IMR-90 (cell line): Measurements from ENCODE around the gene MAP2. TPM values are rescaled to one million over a fixed set of nuclear protein-coding genes. Genes with fewer than 3 reads are reported as not detected.
"Not testable (repeated sequence)": the region's sequence is repeated elsewhere in the genome, so short reads cannot be mapped to it uniquely, and the experiment has no call there.

Experiments
- ATAC-seq: fragments of 200-7000 bp; cut with Tn5 transposase; 2 replicates; pipeline ENCODE4 v1.9.1; 2020; ENCODE audit warnings: low read depth, mild to moderate bottlenecking, moderate library complexity
- BruUV-seq: library from RNA; stranded (reverse); fragments of 400-500 nt; replicated peaks from 2 replicates; lab custom pipeline; 2021; lab: Mats Ljungman, UMichigan
- CTCF ChIA-PET: fragments of 300-600 bp; formaldehyde crosslinking; extraction: SDS; loops from one replicate; lab custom pipeline; 2021; ENCODE audit warnings: antibody characterized with exemption; lab: Yijun Ruan, JAX
- POLR2A ChIA-PET: fragments of 300-600 bp; sonication (Branson Sonifier 250); formaldehyde crosslinking; loops from one replicate; lab custom pipeline; 2022; ENCODE audit warnings: antibody characterized with exemption; ENCODE audit not compliant: unreplicated experiment; lab: Charles Lee
- DNase-seq: peaks from one replicate; pipeline ENCODE4 v3.0.0; 2013
- H2AFZ ChIP-seq: replicated peaks from 2 replicates; pipeline ENCODE3; 2013; ENCODE audit warnings: low read length, mild to moderate bottlenecking; ENCODE audit not compliant: poor library complexity
- H2AK5ac ChIP-seq: 2 replicates; pipeline ENCODE4 v1.6.1; 2013; ENCODE audit warnings: low read depth, low read length, inconsistent platforms
- H2AK9ac ChIP-seq: replicated peaks from 2 replicates; pipeline ENCODE3; 2013; ENCODE audit warnings: mild to moderate bottlenecking, low read depth, low read length, moderate library complexity; ENCODE audit not compliant: poor library complexity
- H2BK120ac ChIP-seq: 2 replicates; pipeline ENCODE4 v1.6.1; 2013; ENCODE audit warnings: low read depth, low read length, inconsistent platforms
- H2BK15ac ChIP-seq: 3 replicates; pipeline ENCODE4 v1.6.1; 2013; ENCODE audit warnings: low read depth, low read length, inconsistent platforms
- H2BK20ac ChIP-seq: 2 replicates; pipeline ENCODE4 v1.6.1; 2013; ENCODE audit warnings: low read depth, mild to moderate bottlenecking, inconsistent platforms, low read length, moderate library complexity
- H2BK5ac ChIP-seq: 2 replicates; pipeline ENCODE4 v1.6.1; 2013; ENCODE audit warnings: mild to moderate bottlenecking, low read depth, low read length, inconsistent platforms; ENCODE audit not compliant: poor library complexity, severe bottlenecking
- H3K14ac ChIP-seq: replicated peaks from 2 replicates; pipeline ENCODE4 v1.6.1; 2013; ENCODE audit warnings: low read depth, low read length, inconsistent platforms
- H3K18ac ChIP-seq: 2 replicates; pipeline ENCODE4 v1.6.1; 2013; ENCODE audit warnings: low read depth, low read length, control low read depth
- H3K23ac ChIP-seq: 2 replicates; pipeline ENCODE4 v1.6.1; 2013; ENCODE audit warnings: low read depth, low read length, inconsistent platforms
- H3K27ac ChIP-seq: 2 replicates; pipeline ENCODE4 v1.5.1; 2013; ENCODE audit warnings: mild to moderate bottlenecking, control low read depth, low read length; ENCODE audit not compliant: insufficient read depth
- H3K27me3 ChIP-seq: 2 replicates; pipeline ENCODE4 v1.6.1; 2013; ENCODE audit warnings: low read length; ENCODE audit not compliant: control insufficient read depth, insufficient read depth
- H3K36me3 ChIP-seq: 2 replicates; pipeline ENCODE4 v1.6.1; 2013; ENCODE audit warnings: low read length, mixed read lengths; ENCODE audit not compliant: control insufficient read depth, insufficient read depth
- H3K4ac ChIP-seq: 2 replicates; pipeline ENCODE4 v1.6.1; 2013; ENCODE audit warnings: low read depth, low read length, inconsistent platforms
- H3K4me1 ChIP-seq: 2 replicates; pipeline ENCODE4 v1.6.1; 2013; ENCODE audit warnings: low read length, mixed read lengths; ENCODE audit not compliant: control insufficient read depth, insufficient read depth
- H3K4me2 ChIP-seq: 2 replicates; pipeline ENCODE4 v1.6.1; 2013; ENCODE audit warnings: low read depth, mild to moderate bottlenecking, control low read depth, low read length, moderate library complexity
- H3K4me3 ChIP-seq: 2 replicates; pipeline ENCODE4 v1.5.1; 2013; ENCODE audit warnings: low read depth, mild to moderate bottlenecking, control low read depth, low read length, moderate library complexity; ENCODE audit not compliant: insufficient read depth
- H3K56ac ChIP-seq: 2 replicates; pipeline ENCODE4 v1.6.1; 2013; ENCODE audit warnings: low read length, inconsistent platforms; ENCODE audit not compliant: insufficient read depth; ENCODE audit errors: extremely low read depth
- H3K79me1 ChIP-seq, 2 experiments: 2 replicates each; pipeline ENCODE4 v1.6.1; 2013; ENCODE audit warnings: low read length in 2 of 2, inconsistent platforms in 1 of 2, low read depth in 1 of 2
- H3K9ac ChIP-seq: 2 replicates; pipeline ENCODE4 v1.6.1; 2013; ENCODE audit warnings: low read depth, low read length, control low read depth
- H3K9me1 ChIP-seq: 2 replicates; pipeline ENCODE4 v1.6.1; 2013; ENCODE audit warnings: low read length, inconsistent platforms; ENCODE audit not compliant: insufficient read depth
- H3K9me3 ChIP-seq: 2 replicates; pipeline ENCODE4 v1.6.1; 2013; ENCODE audit warnings: low read length; ENCODE audit not compliant: control insufficient read depth, insufficient read depth
- H4K20me1 ChIP-seq: 2 replicates; pipeline ENCODE4 v1.6.1; 2013; ENCODE audit warnings: low read length, inconsistent platforms; ENCODE audit not compliant: insufficient read depth
- H4K5ac ChIP-seq: 2 replicates; pipeline ENCODE4 v1.6.1; 2013; ENCODE audit warnings: mild to moderate bottlenecking, low read depth, low read length, control low read depth
- H4K8ac ChIP-seq, 2 experiments: 2 replicates each; pipeline ENCODE4 v1.6.1; 2013; ENCODE audit warnings: low read depth in 2 of 2, low read length in 2 of 2, control low read depth in 1 of 2, inconsistent platforms in 1 of 2
- H4K91ac ChIP-seq: 2 replicates; pipeline ENCODE4 v1.6.1; 2013; ENCODE audit warnings: low read depth, low read length, inconsistent platforms; ENCODE audit not compliant: insufficient read depth
- BHLHE40 ChIP-seq: fragments of 150-350 bp; IDR thresholded peaks from 2 replicates; pipeline ENCODE4 v1.6.1; 2016; ENCODE audit warnings: mild to moderate bottlenecking, low read depth, low read length
- MAZ ChIP-seq: IDR thresholded peaks from 2 replicates; pipeline ENCODE4 v1.6.1; 2012; ENCODE audit warnings: low read depth, mild to moderate bottlenecking, low read length, improper control_type of control experiment, moderate library complexity, borderline replicate concordance
- POLR2A ChIP-seq: IDR thresholded peaks from 2 replicates; pipeline ENCODE4 v1.6.1; 2012; ENCODE audit warnings: mild to moderate bottlenecking, low read depth, low read length
- RAD21 ChIP-seq: IDR thresholded peaks from 2 replicates; pipeline ENCODE4 v1.6.1; 2012; ENCODE audit warnings: low read length, improper control_type of control experiment
- RFX5 ChIP-seq: IDR thresholded peaks from 2 replicates; pipeline ENCODE4 v1.8.0; 2012; ENCODE audit warnings: low read depth, mild to moderate bottlenecking, low read length, moderate library complexity
- WGBS, 2 experiments: methylation state at CpG; one replicate each; pipeline versions ENCODE4 v1.1.5 to v1.1.7; 2013; ENCODE audit warnings: missing lambda C conversion rate in 2 of 2; ENCODE audit not compliant: insufficient read length in 1 of 2; ENCODE audit errors: extremely low coverage in 2 of 2; 5-methylcytosine and 5-hydroxymethylcytosine counted together
- dilution Hi-C: fragments of 300-500 bp; cut with HindIII; formaldehyde crosslinking; loops from one replicate; pipeline ENCODE4 v1.14.3; 2018; ENCODE audit warnings: low sequenced_read_pairs; ENCODE audit not compliant: unreplicated experiment
- in situ Hi-C: fragments of 300-500 bp; cut with MboI; formaldehyde crosslinking; loops from 3 replicates; pipeline ENCODE4 v1.14.3; 2019; ENCODE audit warnings: low sequenced_read_pairs, inconsistent platforms, mixed read lengths
- intact Hi-C: fragments of 100-400 bp; cut with micrococcal nuclease; formaldehyde crosslinking; loops from 2 replicates; pipeline ENCODE4 v1.10.0; 2022
- polyA plus RNA-seq, 3 experiments: library from polyadenylated mRNA; depleted of rRNA; stranded (reverse); fragments of >200 nt; gene quantifications; 2 replicates each; pipeline ENCODE4 v1.2.3, GENCODE V29; 2012; ENCODE audit warnings: low replicate concordance in 1 of 3
- total RNA-seq: library from RNA; depleted of rRNA; stranded (reverse); fragments of >200 nt; gene quantifications from 2 replicates; pipeline ENCODE4 v1.2.3, GENCODE V29; 2012

Gene MAP2
- total and polyA plus RNA-seq, 2 of the 4 experiments (the other 2 are of a cell fraction) = 0.29 to 0.36 TPM

DNA sequence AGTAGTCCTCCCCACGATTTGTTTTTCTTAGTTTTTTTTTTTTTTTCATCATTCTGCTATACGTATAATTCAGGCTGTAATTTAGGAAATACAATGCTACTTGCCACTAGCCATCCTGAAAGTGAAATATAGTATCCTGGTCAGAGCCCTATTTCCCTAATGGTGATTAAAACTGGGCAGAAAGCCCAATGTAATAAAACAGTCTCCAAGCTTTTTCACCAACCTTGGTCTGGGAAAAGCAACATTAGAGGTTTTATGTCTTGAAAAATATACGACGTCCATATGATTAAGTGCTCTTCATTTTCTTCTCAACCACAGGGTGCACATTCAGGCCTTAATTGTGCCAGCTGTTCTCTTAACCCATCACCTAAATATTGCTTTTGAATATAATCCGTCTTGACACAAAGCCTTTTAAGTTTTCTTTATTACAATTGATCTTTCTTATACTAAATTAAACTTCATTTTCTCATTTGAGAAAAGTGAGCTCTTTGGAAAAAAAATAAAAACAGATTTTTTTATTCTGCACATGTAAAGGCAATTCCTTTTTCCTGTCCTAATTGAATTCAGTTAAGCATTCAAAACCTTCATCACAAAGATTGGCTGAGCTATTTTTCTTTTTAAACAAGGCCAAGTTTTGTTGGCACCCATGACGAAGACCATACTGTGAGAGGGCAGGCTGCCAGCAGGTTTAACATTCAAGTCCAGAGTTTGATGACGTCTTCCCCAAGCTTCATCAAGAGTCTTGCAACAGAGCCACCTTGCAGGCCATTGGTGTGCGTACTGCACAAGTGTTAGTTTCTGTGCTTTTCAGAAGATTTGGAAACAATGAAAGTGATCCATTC is 52.7 kb downstream of the MAP2 start:
- DNase-seq = peak; percentile 29
- no peak overlapping the region for H3K4me2 ChIP-seq

DNA sequence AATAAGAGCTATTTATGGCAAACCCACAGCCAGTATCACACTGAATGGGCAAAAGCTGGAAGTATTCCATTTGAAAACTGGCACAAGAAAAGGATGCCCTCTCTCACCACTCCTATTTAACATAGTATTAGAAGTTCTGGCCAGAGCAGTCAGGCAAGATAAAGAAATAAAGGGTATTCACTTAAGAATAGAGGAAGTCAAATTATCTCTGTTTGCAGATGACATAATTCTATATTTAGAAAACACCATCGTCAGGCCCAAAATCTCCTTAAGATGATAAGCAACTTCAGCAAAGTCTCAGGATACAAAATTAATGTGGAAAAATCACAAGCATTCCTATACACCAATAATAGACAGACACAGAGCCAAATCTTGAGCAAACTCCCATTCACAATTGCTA is 68.4 kb downstream of the MAP2 start:
- H3K4me1 ChIP-seq, in situ Hi-C loops, H4K91ac ChIP-seq, H3K27me3 ChIP-seq, H3K4me2 ChIP-seq, H4K20me1 ChIP-seq, intact Hi-C loops, H3K9me1 ChIP-seq, H2BK120ac ChIP-seq, H3K36me3 ChIP-seq, H4K5ac ChIP-seq, dilution Hi-C loops, H2AFZ ChIP-seq, H2BK15ac ChIP-seq, H3K79me1 ChIP-seq, H3K4me3 ChIP-seq, H2AK5ac ChIP-seq, H3K4ac ChIP-seq, H2AK9ac ChIP-seq, H2BK20ac ChIP-seq, H3K23ac ChIP-seq, H2BK5ac ChIP-seq, ATAC-seq, H3K14ac ChIP-seq, H4K8ac ChIP-seq, POLR2A ChIA-PET, H3K56ac ChIP-seq, H3K27ac ChIP-seq, H3K9me3 ChIP-seq, DNase-seq, H3K9ac ChIP-seq, H3K18ac ChIP-seq, BruUV-seq: not testable (repeated sequence)
- CTCF ChIA-PET = interaction anchor here (0.7 kb wide), 1 partner anchor 20 kb away, joined by 4 read pairs; no protein-coding TSS in a partner anchor
- no CpG with 5 or more reads among the region's 1 CpG for WGBS, 2 experiments

More for the DNA sequence above, 52.7 kb downstream of the MAP2 start:
- Histone ChIP-seq H3K9me1 (0 out of 2 replicates have a peak, but pooled peaks cover 2% of the 10 kb centered on the region), H4K20me1 (no peaks in the 10 kb centered on the region), H3K27me3 (no peaks in the 10 kb centered on the region; the same call in 1 of the 2 replicates), H3K79me1 (no peaks in the 10 kb centered on the region), H2AK9ac (no peak overlapping the region), H3K4ac (no peak overlapping the region), H3K56ac (no peak overlapping the region), H3K36me3 (no peaks in the 10 kb centered on the region), H3K14ac (0 out of 2 replicates have a peak overlapping the region, but pooled peaks have one; percentile 18), H2BK20ac (peak overlapping the region; percentile 22; the same call in 1 of the 2 replicates), H3K9me3 (no peaks in the 10 kb centered on the region), H3K27ac (no peak overlapping the region), H2BK120ac (no peak overlapping the region; the same call in 1 of the 2 replicates), H4K91ac (no peak overlapping the region), H2BK15ac (no peak overlapping the region), H3K4me1 (peaks cover 3% of the 10 kb centered on the region), H3K23ac (no peak overlapping the region), H4K5ac (no peak overlapping the region), H3K18ac (no peak overlapping the region), H3K4me3 (no peak overlapping the region), H4K8ac (no peak overlapping the region), H3K9ac (no peak overlapping the region), H2BK5ac (no peak overlapping the region), H2AK5ac (no peak overlapping the region), H2AFZ (no peak overlapping the region)
- no peak for TF ChIP-seq BHLHE40
- no peak for TF ChIP-seq MAZ
- TF ChIP-seq RFX5 = no peak
- TF ChIP-seq POLR2A = no peak
- no peak for TF ChIP-seq RAD21
- CTCF ChIA-PET = no interaction called here
- dilution Hi-C loops (no loop called here), in situ Hi-C loops (no loop called here), intact Hi-C loops (no loop called here)
- no TSS peak for BruUV-seq
- ATAC-seq = no peak
- WGBS, 2 experiments = no CpG with 5 or more reads among the region's 8 CpGs
- POLR2A ChIA-PET = no interaction called here
